ENCODE measurements around the gene ESRRA. TPM values are rescaled to one million over a fixed set of nuclear protein-coding genes. Genes with fewer than 3 reads are reported as not detected.

Gene ESRRA
- total RNA-seq, 2 experiments from 2014 or later: 28.6 to 57.8 TPM

DNA sequence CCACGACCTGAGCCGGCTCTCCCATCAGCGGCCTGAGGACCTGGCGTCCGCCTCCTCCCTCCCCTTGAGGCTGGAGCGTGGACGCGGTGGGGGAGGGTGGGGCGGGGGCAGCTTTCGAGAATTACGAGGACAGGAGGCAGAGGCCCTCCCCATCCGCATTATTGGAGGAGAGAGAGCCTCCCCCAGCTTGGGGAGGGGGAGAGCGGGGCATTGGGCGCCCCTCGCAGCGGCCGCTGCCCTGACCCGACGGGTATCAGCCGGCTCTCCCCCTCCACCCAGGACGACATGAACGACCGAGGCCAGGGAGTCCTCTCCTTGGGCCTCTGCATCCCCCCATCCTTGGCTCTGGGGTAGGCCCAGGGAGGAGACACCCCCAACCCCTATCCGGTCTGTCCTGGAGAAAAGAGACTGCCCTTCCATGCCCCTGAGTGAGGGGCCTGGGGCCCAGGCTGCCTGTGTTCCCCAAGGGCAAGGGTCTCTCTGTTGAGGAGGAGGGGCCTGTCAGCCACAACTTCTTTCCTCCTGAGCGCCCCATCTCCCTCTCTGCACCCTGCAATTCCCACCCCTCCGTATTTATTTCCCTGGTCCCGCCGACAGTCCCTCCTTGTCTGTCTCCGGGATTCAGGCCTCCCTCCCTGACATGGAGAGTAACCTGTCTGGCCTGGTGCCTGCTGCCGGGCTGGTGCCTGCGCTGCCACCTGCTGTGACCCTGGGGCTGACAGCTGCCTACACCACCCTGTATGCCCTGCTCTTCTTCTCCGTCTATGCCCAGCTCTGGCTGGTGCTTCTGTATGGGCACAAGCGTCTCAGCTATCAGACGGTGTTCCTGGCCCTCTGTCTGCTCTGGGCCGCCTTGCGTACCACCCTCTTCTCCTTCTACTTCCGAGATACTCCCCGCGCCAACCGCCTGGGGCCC is 19.2 kb upstream of the ESRRA start:
- no peaks in the 10 kb centered on the region for H3K9me3 ChIP-seq (ENCODE audit: low read length)
- no peak for TF ChIP-seq EZH2phosphoT487 (IDR thresholded peaks at IDR 0.05; ENCODE audit: borderline replicate concordance, low read depth, low read length)
- TF ChIP-seq, protein P1, sequence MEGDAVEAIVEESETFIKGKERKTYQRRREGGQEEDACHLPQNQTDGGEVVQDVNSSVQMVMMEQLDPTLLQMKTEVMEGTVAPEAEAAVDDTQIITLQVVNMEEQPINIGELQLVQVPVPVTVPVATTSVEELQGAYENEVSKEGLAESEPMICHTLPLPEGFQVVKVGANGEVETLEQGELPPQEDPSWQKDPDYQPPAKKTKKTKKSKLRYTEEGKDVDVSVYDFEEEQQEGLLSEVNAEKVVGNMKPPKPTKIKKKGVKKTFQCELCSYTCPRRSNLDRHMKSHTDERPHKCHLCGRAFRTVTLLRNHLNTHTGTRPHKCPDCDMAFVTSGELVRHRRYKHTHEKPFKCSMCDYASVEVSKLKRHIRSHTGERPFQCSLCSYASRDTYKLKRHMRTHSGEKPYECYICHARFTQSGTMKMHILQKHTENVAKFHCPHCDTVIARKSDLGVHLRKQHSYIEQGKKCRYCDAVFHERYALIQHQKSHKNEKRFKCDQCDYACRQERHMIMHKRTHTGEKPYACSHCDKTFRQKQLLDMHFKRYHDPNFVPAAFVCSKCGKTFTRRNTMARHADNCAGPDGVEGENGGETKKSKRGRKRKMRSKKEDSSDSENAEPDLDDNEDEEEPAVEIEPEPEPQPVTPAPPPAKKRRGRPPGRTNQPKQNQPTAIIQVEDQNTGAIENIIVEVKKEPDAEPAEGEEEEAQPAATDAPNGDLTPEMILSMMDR (conservative IDR thresholded peaks at IDR 0.05; ENCODE audit: low read length): peak; percentile 62
- H4K20me1 ChIP-seq (ENCODE audit: insufficient read depth, low read length): no peaks in the 10 kb centered on the region
- peak overlapping the region; percentile 97 for H3K4me2 ChIP-seq (ENCODE audit: low read length)
- H3K36me3 ChIP-seq (ENCODE audit: insufficient read depth, low read length): peaks cover 5% of the 10 kb centered on the region; the same call in 1 of the 2 replicates
- no peaks in the 10 kb centered on the region for H3K79me2 ChIP-seq (ENCODE audit: insufficient read depth, low read depth, low read length)
- CTCF ChIA-PET (ENCODE audit: unreplicated experiment): interaction anchor here (0.6 kb wide), 1 partner anchor 34 kb away, joined by 4 read pairs; no protein-coding TSS in a partner anchor
- no peak overlapping the region for H3K27ac ChIP-seq (ENCODE audit: low read depth, low read length, poor library complexity, severe bottlenecking)
- peaks cover 14% of the 10 kb centered on the region for H3K4me1 ChIP-seq (ENCODE audit: insufficient read depth, low read length, poor library complexity, severe bottlenecking)
- DNase-seq (ENCODE audit: low spot score): peak; percentile 48
- intact Hi-C loops (cut with micrococcal nuclease; ENCODE audit: unreplicated experiment): loop anchor here (1.0 to 5.0 kb wide), 2 partner anchors 18 to 84 kb away; no protein-coding TSS in a partner anchor
- POLR2A ChIA-PET: no interaction called here
- no peaks in the 10 kb centered on the region for H3K9me2 ChIP-seq (ENCODE audit: insufficient read depth, low read length)
- peak overlapping the region; percentile 73 for H3K4me3 ChIP-seq (ENCODE audit: low read depth, low read length, poor library complexity, severe bottlenecking)
- peak overlapping the region; percentile 65 for H2AFZ ChIP-seq (ENCODE audit: low read length)
- BruUV-seq (replicated peaks): no TSS peak

DNA sequence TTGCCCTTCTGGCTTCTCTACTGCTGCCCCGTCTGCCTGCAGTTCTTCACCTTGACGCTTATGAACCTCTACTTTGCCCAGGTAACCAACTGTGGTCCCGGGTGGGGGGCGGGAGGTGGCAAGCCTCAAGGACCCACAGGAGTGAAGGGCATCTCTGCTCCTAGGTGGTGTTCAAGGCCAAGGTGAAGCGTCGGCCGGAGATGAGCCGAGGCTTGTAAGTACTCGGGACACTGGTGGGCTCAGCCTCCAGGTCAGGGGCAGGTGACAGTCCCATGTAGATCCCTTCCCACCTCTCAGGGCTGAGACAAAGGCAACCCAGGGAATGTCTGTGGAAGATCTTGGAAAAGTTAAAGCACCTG is 18.5 kb upstream of the ESRRA start:
- no peak overlapping the region for H3K27ac ChIP-seq (ENCODE audit: low read depth, low read length, poor library complexity, severe bottlenecking)
- intact Hi-C loops (cut with micrococcal nuclease; ENCODE audit: unreplicated experiment): loop anchor here (5.0 kb wide), 1 partner anchor 84 kb away; no protein-coding TSS in a partner anchor
- no peak overlapping the region for H3K4me3 ChIP-seq (ENCODE audit: low read depth, low read length, poor library complexity, severe bottlenecking)
- no TSS peak for BruUV-seq (replicated peaks)
- H2AFZ ChIP-seq (ENCODE audit: low read length): no peak overlapping the region
- POLR2A ChIA-PET: no interaction called here
- H3K9me3 ChIP-seq (ENCODE audit: low read length): no peaks in the 10 kb centered on the region
- H4K20me1 ChIP-seq (ENCODE audit: insufficient read depth, low read length): no peaks in the 10 kb centered on the region
- H3K4me1 ChIP-seq (ENCODE audit: insufficient read depth, low read length, poor library complexity, severe bottlenecking): peaks cover 14% of the 10 kb centered on the region
- no peaks in the 10 kb centered on the region for H3K9me2 ChIP-seq (ENCODE audit: insufficient read depth, low read length)
- H3K4me2 ChIP-seq (ENCODE audit: low read length): peak overlapping the region; percentile 97
- no peaks in the 10 kb centered on the region for H3K79me2 ChIP-seq (ENCODE audit: insufficient read depth, low read depth, low read length)
- CTCF ChIA-PET (ENCODE audit: unreplicated experiment): no interaction called here
- DNase-seq (ENCODE audit: low spot score): no peak
- TF ChIP-seq, protein P1 (conservative IDR thresholded peaks at IDR 0.05; ENCODE audit: low read length): no peak
- no peak for TF ChIP-seq EZH2phosphoT487 (IDR thresholded peaks at IDR 0.05; ENCODE audit: borderline replicate concordance, low read depth, low read length)
- peaks cover 5% of the 10 kb centered on the region; the same call in 1 of the 2 replicates for H3K36me3 ChIP-seq (ENCODE audit: insufficient read depth, low read length)

Data from OCI-LY7 (cell line).